Measurements from ENCODE around the gene RYR2. TPM values are rescaled to one million over a fixed set of nuclear protein-coding genes. Genes with fewer than 3 reads are reported as not detected.
A peak's percentile ranks its signal among the peaks of the same experiment; 100 is the strongest.
"Not testable (repeated sequence)": the region's sequence is repeated elsewhere in the genome, so short reads cannot be mapped to it uniquely, and the experiment has no call there.

The RYR2 gene
- total RNA-seq, 2 donors from 2014 or later = 59.0 to 75.9 TPM

- H3K27me3 ChIP-seq (replicated peaks; ENCODE audit: insufficient read depth) = no peaks in the 10 kb centered on the region
- no peak overlapping the region for H3K4me3 ChIP-seq
- DNase-seq (ENCODE audit: low spot score) (no peak), ATAC-seq (ENCODE audit: insufficient number of reproducible peaks, low FRiP score, low read depth) (no peak)
- H3K27ac ChIP-seq = no peak overlapping the region
- no peak for TF ChIP-seq CTCF (IDR thresholded peaks at IDR 0.05)
- no peaks in the 10 kb centered on the region for H3K36me3 ChIP-seq
- H3K4me1 ChIP-seq (ENCODE audit: control insufficient read depth in 1 of 2, low read depth in 2 of 2) = no peaks in the 10 kb centered on the region
- H3K9me3 ChIP-seq = no peaks in the 10 kb centered on the region
Measured at GRCh38 chr1:237367758-237368157, 325.8 kb downstream of the RYR2 start.

GRCh38 chr1:237371477-237371876 is 329.5 kb downstream of the RYR2 start:
- H3K27ac ChIP-seq; H3K4me1 ChIP-seq (ENCODE audit: control insufficient read depth in 1 of 2, low read depth in 2 of 2); H3K27me3 ChIP-seq (replicated peaks; ENCODE audit: insufficient read depth); H3K9me3 ChIP-seq; ATAC-seq (ENCODE audit: insufficient number of reproducible peaks, low FRiP score, low read depth); H3K4me3 ChIP-seq; DNase-seq (ENCODE audit: low spot score); H3K36me3 ChIP-seq: not testable (repeated sequence)

GRCh38 chr1:237383791-237384190 is 341.8 kb downstream of the RYR2 start:
- Histone ChIP-seq H3K27me3 (replicated peaks; ENCODE audit: insufficient read depth) (no peaks in the 10 kb centered on the region), H3K4me3 (peak overlapping the region; percentile 53), H3K27ac (peak overlapping the region; percentile 45 to 78), H3K9me3 (no peaks in the 10 kb centered on the region), H3K36me3 (no peaks in the 10 kb centered on the region), H3K4me1 (ENCODE audit: control insufficient read depth in 1 of 2, low read depth in 2 of 2) (peaks cover 3 to 24% of the 10 kb centered on the region in 2 donors)
- DNase-seq (ENCODE audit: low spot score) (no peak), ATAC-seq (ENCODE audit: insufficient number of reproducible peaks, low FRiP score, low read depth) (peak; percentile 60)
- TF ChIP-seq CTCF (IDR thresholded peaks at IDR 0.05) = no peak

GRCh38 chr1:237384213-237384612 is 342.2 kb downstream of the RYR2 start:
- Histone ChIP-seq H3K4me1 (ENCODE audit: control insufficient read depth in 1 of 2, low read depth in 2 of 2) (peaks cover 3 to 24% of the 10 kb centered on the region in 2 donors), H3K4me3 (peak overlapping the region; percentile 53), H3K27ac (peak overlapping the region; percentile 31 to 78), H3K36me3 (no peaks in the 10 kb centered on the region), H3K27me3 (replicated peaks; ENCODE audit: insufficient read depth) (no peaks in the 10 kb centered on the region), H3K9me3 (no peaks in the 10 kb centered on the region)
- ATAC-seq (ENCODE audit: insufficient number of reproducible peaks, low FRiP score, low read depth) (no peak), DNase-seq (ENCODE audit: low spot score) (no peak)
- no peak for TF ChIP-seq CTCF (IDR thresholded peaks at IDR 0.05)

GRCh38 chr1:237386362-237387143 is 344.6 kb downstream of the RYR2 start:
- no peaks in the 10 kb centered on the region for H3K9me3 ChIP-seq
- peaks cover 3 to 24% of the 10 kb centered on the region in 2 donors for H3K4me1 ChIP-seq (ENCODE audit: control insufficient read depth in 1 of 2, low read depth in 2 of 2)
- DNase-seq (ENCODE audit: low spot score) (no peak), ATAC-seq (ENCODE audit: insufficient number of reproducible peaks, low FRiP score, low read depth) (no peak)
- H3K36me3 ChIP-seq = no peaks in the 10 kb centered on the region
- TF ChIP-seq CTCF (IDR thresholded peaks at IDR 0.05) = peak; percentile 61
- peak overlapping the region in 1 of 2 donors; percentile 43 for H3K27ac ChIP-seq
- H3K27me3 ChIP-seq (replicated peaks; ENCODE audit: insufficient read depth) = no peaks in the 10 kb centered on the region
- no peak overlapping the region for H3K4me3 ChIP-seq

GRCh38 chr1:237387144-237387505 is 345.1 kb downstream of the RYR2 start:
- ATAC-seq (ENCODE audit: insufficient number of reproducible peaks, low FRiP score, low read depth) = no peak
- H3K4me3 ChIP-seq = no peak overlapping the region
- no peaks in the 10 kb centered on the region for H3K36me3 ChIP-seq
- no peaks in the 10 kb centered on the region for H3K9me3 ChIP-seq
- H3K4me1 ChIP-seq (ENCODE audit: control insufficient read depth in 1 of 2, low read depth in 2 of 2) = peaks cover 3 to 24% of the 10 kb centered on the region in 2 donors
- no peaks in the 10 kb centered on the region for H3K27me3 ChIP-seq (replicated peaks; ENCODE audit: insufficient read depth)
- TF ChIP-seq CTCF (IDR thresholded peaks at IDR 0.05) = no peak
- no peak for DNase-seq (ENCODE audit: low spot score)
- no peak overlapping the region for H3K27ac ChIP-seq
